WTC11 (cell line): Measurements from ENCODE around the gene NINJ2.

ENCODE experiments used
- ATF1 ChIP-seq: sonication (generic); formaldehyde crosslinking; IDR thresholded peaks from 2 replicates; pipeline ENCODE4 v1.8.1; 2023; ENCODE audit warnings: mild to moderate bottlenecking, moderate library complexity, missing genetic modification reagents
- E2F1 ChIP-seq: sonication (generic); formaldehyde crosslinking; IDR thresholded peaks from 2 replicates; pipeline ENCODE4 v1.8.0; 2022; ENCODE audit warnings: mild to moderate bottlenecking, missing genetic modification reagents
- SMAD3 ChIP-seq: sonication (generic); formaldehyde crosslinking; IDR thresholded peaks from 2 replicates; pipeline ENCODE4 v1.8.0; 2022; ENCODE audit warnings: missing genetic modification reagents, mild to moderate bottlenecking, borderline replicate concordance
- TEAD1 ChIP-seq: sonication (generic); formaldehyde crosslinking; IDR thresholded peaks from 2 replicates; pipeline ENCODE4 v1.8.0; 2022; ENCODE audit warnings: mild to moderate bottlenecking, missing genetic modification reagents
- ZNF263 ChIP-seq: sonication (generic); formaldehyde crosslinking; IDR thresholded peaks from 2 replicates; pipeline ENCODE4 v1.8.1; 2022; ENCODE audit warnings: low read depth, mild to moderate bottlenecking, moderate library complexity, missing genetic modification reagents
- TF ChIP-seq, protein P1 (sequence below): fragments of 200-600 bp; IDR thresholded peaks from 2 replicates; pipeline ENCODE4 v1.8.0; 2022; ENCODE audit warnings: antibody characterized with exemption
- TF ChIP-seq, protein P2 (sequence below): fragments of 250-450 bp; sonication (Bioruptor Pico); IDR thresholded peaks from 2 replicates; pipeline ENCODE4 v1.9.0; 2021; ENCODE audit warnings: mild to moderate bottlenecking, borderline replicate concordance

DNA sequence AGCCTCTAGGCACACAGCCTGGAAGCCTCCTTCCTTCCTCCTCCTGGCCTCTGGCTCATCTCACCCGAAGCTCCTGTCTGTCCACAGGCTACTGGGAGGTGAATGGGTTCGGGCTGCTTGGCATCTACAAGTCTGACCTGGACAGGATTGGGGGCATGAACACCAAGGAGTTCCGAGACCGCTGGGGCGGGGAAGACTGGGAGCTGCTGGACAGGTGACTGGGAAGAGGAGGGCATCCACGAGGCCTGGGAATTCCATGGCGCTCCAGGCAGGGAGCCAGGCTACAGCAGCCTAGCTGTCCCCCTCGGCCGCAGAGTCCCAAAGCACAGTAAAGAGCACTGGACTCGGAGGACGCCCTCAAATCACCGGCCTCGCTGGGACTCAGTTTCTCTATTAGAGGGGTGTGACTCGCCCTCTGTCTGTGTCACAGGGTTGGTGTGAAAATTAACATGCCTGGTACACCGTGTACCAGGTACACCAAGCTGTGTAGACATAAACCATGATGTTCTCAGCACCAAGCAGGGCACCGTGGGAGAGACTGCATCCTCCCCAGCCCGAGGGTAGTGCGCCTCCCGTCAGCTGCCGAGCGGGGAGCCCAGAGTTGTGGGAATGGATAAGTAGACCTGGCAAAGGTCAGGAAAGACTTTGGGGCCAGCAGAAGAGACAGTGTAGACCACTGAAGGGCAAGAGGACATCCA, 103.9 kb downstream of the NINJ2 start:
- TF ChIP-seq, protein P1, sequence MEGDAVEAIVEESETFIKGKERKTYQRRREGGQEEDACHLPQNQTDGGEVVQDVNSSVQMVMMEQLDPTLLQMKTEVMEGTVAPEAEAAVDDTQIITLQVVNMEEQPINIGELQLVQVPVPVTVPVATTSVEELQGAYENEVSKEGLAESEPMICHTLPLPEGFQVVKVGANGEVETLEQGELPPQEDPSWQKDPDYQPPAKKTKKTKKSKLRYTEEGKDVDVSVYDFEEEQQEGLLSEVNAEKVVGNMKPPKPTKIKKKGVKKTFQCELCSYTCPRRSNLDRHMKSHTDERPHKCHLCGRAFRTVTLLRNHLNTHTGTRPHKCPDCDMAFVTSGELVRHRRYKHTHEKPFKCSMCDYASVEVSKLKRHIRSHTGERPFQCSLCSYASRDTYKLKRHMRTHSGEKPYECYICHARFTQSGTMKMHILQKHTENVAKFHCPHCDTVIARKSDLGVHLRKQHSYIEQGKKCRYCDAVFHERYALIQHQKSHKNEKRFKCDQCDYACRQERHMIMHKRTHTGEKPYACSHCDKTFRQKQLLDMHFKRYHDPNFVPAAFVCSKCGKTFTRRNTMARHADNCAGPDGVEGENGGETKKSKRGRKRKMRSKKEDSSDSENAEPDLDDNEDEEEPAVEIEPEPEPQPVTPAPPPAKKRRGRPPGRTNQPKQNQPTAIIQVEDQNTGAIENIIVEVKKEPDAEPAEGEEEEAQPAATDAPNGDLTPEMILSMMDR, result no peak
- no peak for TF ChIP-seq E2F1 (CRISPR knock-in tag)
- TF ChIP-seq TEAD1 (CRISPR knock-in tag), result no peak
- TF ChIP-seq SMAD3 (CRISPR knock-in tag), result no peak
- TF ChIP-seq ZNF263 (CRISPR knock-in tag), result no peak
- TF ChIP-seq, protein P2, sequence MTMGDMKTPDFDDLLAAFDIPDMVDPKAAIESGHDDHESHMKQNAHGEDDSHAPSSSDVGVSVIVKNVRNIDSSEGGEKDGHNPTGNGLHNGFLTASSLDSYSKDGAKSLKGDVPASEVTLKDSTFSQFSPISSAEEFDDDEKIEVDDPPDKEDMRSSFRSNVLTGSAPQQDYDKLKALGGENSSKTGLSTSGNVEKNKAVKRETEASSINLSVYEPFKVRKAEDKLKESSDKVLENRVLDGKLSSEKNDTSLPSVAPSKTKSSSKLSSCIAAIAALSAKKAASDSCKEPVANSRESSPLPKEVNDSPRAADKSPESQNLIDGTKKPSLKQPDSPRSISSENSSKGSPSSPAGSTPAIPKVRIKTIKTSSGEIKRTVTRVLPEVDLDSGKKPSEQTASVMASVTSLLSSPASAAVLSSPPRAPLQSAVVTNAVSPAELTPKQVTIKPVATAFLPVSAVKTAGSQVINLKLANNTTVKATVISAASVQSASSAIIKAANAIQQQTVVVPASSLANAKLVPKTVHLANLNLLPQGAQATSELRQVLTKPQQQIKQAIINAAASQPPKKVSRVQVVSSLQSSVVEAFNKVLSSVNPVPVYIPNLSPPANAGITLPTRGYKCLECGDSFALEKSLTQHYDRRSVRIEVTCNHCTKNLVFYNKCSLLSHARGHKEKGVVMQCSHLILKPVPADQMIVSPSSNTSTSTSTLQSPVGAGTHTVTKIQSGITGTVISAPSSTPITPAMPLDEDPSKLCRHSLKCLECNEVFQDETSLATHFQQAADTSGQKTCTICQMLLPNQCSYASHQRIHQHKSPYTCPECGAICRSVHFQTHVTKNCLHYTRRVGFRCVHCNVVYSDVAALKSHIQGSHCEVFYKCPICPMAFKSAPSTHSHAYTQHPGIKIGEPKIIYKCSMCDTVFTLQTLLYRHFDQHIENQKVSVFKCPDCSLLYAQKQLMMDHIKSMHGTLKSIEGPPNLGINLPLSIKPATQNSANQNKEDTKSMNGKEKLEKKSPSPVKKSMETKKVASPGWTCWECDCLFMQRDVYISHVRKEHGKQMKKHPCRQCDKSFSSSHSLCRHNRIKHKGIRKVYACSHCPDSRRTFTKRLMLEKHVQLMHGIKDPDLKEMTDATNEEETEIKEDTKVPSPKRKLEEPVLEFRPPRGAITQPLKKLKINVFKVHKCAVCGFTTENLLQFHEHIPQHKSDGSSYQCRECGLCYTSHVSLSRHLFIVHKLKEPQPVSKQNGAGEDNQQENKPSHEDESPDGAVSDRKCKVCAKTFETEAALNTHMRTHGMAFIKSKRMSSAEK (CRISPR knock-in tag), result no peak
- TF ChIP-seq ATF1 (CRISPR knock-in tag), result no peak
